Epithelial cell of proximal tubule (primary cell): Measurements from ENCODE around the gene IFNG-AS1. TPM values are rescaled to one million over a fixed set of nuclear protein-coding genes. Genes with fewer than 3 reads are reported as not detected.

Experiments
- DNase-seq: peaks from one replicate; pipeline ENCODE4 v3.0.0-alpha.2; 2011; ENCODE audit warnings: low read depth
- H3K4me3 ChIP-seq: 2 replicates; pipeline ENCODE4 v1.5.1; 2011; ENCODE audit warnings: low read depth, mild to moderate bottlenecking, low read length
- CTCF ChIP-seq: conservative IDR thresholded peaks from 2 replicates; pipeline ENCODE4 v1.5.1; 2012; ENCODE audit warnings: low read depth, mild to moderate bottlenecking, low read length
- total RNA-seq: library from RNA; depleted of rRNA; stranded (reverse); fragments of >200 nt; gene quantifications from 2 replicates; pipeline ENCODE4 v1.2.3, GENCODE V29; 2015

Gene IFNG-AS1
- total RNA-seq, 1 donor from 2014 or later = not detected

GRCh38 chr12:68030248-68030647 is 41.0 kb downstream of the IFNG-AS1 start:
- no peak overlapping the region for H3K4me3 ChIP-seq
- no peak for DNase-seq
- TF ChIP-seq CTCF = no peak

- no peak for TF ChIP-seq CTCF
- no peak overlapping the region for H3K4me3 ChIP-seq
- DNase-seq = no peak
These were observed 41.9 kb downstream of the IFNG-AS1 start for GRCh38 chr12:68031174-68031573.

- H3K4me3 ChIP-seq = no peak overlapping the region
- TF ChIP-seq CTCF = no peak
- peak; percentile 94 for DNase-seq
These were observed 42.9 kb downstream of the IFNG-AS1 start for GRCh38 chr12:68031881-68032739.

- DNase-seq = no peak
- TF ChIP-seq CTCF = no peak
- no peak overlapping the region for H3K4me3 ChIP-seq
These were observed 45.3 kb downstream of the IFNG-AS1 start for GRCh38 chr12:68034567-68034966.

- no peak for TF ChIP-seq CTCF
- DNase-seq = no peak
- no peak overlapping the region for H3K4me3 ChIP-seq
These were observed 47.4 kb downstream of the IFNG-AS1 start for GRCh38 chr12:68036642-68037041.

GRCh38 chr12:68037616-68038255 is 48.5 kb downstream of the IFNG-AS1 start:
- no peak overlapping the region for H3K4me3 ChIP-seq
- DNase-seq = no peak
- no peak for TF ChIP-seq CTCF
